ENCODE results near the gene PARD6G. TPM values are rescaled to one million over a fixed set of nuclear protein-coding genes. Genes with fewer than 3 reads are reported as not detected.

PARD6G gene
- polyA plus RNA-seq, 1 of the 3 experiments (the other 2 are of a cell fraction), result 4.3 TPM

DNA sequence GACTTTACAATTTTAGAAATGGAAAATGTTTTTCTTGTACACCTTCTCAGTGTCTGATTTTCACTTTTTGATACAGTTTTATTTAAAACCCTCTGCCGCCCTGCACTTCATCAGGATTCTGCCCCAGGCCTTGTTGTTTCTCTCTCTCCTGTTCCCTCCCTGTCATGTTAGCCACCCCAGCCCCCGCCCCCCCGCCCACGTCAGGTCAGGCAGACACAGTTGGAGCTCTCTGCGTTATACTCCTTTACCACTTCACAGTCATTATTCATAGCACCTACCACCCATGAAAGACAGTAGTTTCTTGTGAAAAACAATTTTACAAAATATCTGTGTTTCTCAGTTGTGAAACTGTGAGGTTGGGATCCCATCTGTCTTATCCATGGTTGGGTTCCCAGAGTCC is 116.8 kb downstream of the PARD6G start:
- Histone ChIP-seq H3F3A (replicated peaks; ENCODE audit: insufficient read depth) (peaks cover 8% of the 10 kb centered on the region), H3K4me1 (ENCODE audit: control insufficient read depth in 1 of 2, insufficient read depth in 2 of 2, low read depth in 1 of 2, low read length in 1 of 2) (peaks cover 3 to 4% of the 10 kb centered on the region in 2 experiments; a peak in 1 of 4 replicates), H3K27ac (ENCODE audit: low read depth in 2 of 2, low read length in 1 of 2) (no peak overlapping the region; a peak in 1 of 4 replicates), H2AFZ (ENCODE audit: low read depth) (no peak overlapping the region), H3K4me2 (no peak overlapping the region), H3K9me3 (no peaks in the 10 kb centered on the region), H3K79me2 (ENCODE audit: insufficient read depth) (peaks cover 85% of the 10 kb centered on the region), H4K20me1 (ENCODE audit: insufficient read depth) (peaks cover 38% of the 10 kb centered on the region), H3K4me3 (ENCODE audit: low read depth in 2 of 2, low read length in 1 of 2) (no peak overlapping the region), H3K36me3 (replicated peaks in 1 of 2; ENCODE audit: control insufficient read depth in 1 of 2, insufficient read depth in 2 of 2, low read length in 1 of 2) (peaks cover 32 to 48% of the 10 kb centered on the region in 2 experiments), H3K9ac (no peak overlapping the region), H3K9me2 (no peaks in the 10 kb centered on the region), H3K27me3 (ENCODE audit: insufficient read depth) (no peaks in the 10 kb centered on the region)
- 83% methylated on average over 5 of the region's 5 CpGs for WGBS (ENCODE audit: low lambda C conversion rate)
- no peak for TF ChIP-seq SMC3 (IDR thresholded peaks at IDR 0.05; ENCODE audit: low read depth, low read length)
- TF ChIP-seq, protein P1, sequence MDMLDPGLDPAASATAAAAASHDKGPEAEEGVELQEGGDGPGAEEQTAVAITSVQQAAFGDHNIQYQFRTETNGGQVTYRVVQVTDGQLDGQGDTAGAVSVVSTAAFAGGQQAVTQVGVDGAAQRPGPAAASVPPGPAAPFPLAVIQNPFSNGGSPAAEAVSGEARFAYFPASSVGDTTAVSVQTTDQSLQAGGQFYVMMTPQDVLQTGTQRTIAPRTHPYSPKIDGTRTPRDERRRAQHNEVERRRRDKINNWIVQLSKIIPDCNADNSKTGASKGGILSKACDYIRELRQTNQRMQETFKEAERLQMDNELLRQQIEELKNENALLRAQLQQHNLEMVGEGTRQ (IDR thresholded peaks at IDR 0.05; ENCODE audit: borderline replicate concordance, low read depth, low read length), result no peak
- TF ChIP-seq NRF1 (IDR thresholded peaks at IDR 0.05; ENCODE audit: low read depth, low read length), result no peak
- TF ChIP-seq, protein P2, sequence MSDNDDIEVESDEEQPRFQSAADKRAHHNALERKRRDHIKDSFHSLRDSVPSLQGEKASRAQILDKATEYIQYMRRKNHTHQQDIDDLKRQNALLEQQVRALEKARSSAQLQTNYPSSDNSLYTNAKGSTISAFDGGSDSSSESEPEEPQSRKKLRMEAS (IDR thresholded peaks at IDR 0.05; ENCODE audit: low read depth), result no peak
- TF ChIP-seq RCOR1 (IDR thresholded peaks at IDR 0.05; ENCODE audit: low read length), result no peak
- TF ChIP-seq ELF1 (IDR thresholded peaks at IDR 0.05), result no peak
- TF ChIP-seq RFX5 (IDR thresholded peaks at IDR 0.05; ENCODE audit: low read length), result no peak
- TF ChIP-seq JUND (IDR thresholded peaks at IDR 0.05), result no peak
- TF ChIP-seq FOSL2 (IDR thresholded peaks at IDR 0.05; ENCODE audit: borderline replicate concordance, low read depth), result no peak
- TF ChIP-seq, protein P3, sequence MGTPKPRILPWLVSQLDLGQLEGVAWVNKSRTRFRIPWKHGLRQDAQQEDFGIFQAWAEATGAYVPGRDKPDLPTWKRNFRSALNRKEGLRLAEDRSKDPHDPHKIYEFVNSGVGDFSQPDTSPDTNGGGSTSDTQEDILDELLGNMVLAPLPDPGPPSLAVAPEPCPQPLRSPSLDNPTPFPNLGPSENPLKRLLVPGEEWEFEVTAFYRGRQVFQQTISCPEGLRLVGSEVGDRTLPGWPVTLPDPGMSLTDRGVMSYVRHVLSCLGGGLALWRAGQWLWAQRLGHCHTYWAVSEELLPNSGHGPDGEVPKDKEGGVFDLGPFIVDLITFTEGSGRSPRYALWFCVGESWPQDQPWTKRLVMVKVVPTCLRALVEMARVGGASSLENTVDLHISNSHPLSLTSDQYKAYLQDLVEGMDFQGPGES (IDR thresholded peaks at IDR 0.05; ENCODE audit: low read depth, low read length), result no peak
- TF ChIP-seq MXI1 (IDR thresholded peaks at IDR 0.05; ENCODE audit: low read depth, low read length), result no peak
- no peak for TF ChIP-seq MEF2A (IDR thresholded peaks at IDR 0.05; ENCODE audit: borderline replicate concordance, low read depth)
- TF ChIP-seq, protein P4, sequence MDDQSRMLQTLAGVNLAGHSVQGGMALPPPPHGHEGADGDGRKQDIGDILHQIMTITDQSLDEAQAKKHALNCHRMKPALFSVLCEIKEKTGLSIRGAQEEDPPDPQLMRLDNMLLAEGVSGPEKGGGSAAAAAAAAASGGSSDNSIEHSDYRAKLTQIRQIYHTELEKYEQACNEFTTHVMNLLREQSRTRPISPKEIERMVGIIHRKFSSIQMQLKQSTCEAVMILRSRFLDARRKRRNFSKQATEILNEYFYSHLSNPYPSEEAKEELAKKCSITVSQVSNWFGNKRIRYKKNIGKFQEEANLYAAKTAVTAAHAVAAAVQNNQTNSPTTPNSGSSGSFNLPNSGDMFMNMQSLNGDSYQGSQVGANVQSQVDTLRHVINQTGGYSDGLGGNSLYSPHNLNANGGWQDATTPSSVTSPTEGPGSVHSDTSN (IDR thresholded peaks at IDR 0.05), result no peak
- no peak for TF ChIP-seq POLR2AphosphoS5 (IDR thresholded peaks at IDR 0.05; ENCODE audit: low read depth, low read length)
- TF ChIP-seq, protein P5, sequence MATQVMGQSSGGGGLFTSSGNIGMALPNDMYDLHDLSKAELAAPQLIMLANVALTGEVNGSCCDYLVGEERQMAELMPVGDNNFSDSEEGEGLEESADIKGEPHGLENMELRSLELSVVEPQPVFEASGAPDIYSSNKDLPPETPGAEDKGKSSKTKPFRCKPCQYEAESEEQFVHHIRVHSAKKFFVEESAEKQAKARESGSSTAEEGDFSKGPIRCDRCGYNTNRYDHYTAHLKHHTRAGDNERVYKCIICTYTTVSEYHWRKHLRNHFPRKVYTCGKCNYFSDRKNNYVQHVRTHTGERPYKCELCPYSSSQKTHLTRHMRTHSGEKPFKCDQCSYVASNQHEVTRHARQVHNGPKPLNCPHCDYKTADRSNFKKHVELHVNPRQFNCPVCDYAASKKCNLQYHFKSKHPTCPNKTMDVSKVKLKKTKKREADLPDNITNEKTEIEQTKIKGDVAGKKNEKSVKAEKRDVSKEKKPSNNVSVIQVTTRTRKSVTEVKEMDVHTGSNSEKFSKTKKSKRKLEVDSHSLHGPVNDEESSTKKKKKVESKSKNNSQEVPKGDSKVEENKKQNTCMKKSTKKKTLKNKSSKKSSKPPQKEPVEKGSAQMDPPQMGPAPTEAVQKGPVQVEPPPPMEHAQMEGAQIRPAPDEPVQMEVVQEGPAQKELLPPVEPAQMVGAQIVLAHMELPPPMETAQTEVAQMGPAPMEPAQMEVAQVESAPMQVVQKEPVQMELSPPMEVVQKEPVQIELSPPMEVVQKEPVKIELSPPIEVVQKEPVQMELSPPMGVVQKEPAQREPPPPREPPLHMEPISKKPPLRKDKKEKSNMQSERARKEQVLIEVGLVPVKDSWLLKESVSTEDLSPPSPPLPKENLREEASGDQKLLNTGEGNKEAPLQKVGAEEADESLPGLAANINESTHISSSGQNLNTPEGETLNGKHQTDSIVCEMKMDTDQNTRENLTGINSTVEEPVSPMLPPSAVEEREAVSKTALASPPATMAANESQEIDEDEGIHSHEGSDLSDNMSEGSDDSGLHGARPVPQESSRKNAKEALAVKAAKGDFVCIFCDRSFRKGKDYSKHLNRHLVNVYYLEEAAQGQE (IDR thresholded peaks at IDR 0.05; ENCODE audit: low read depth, low read length), result no peak
- TF ChIP-seq EP300 (IDR thresholded peaks at IDR 0.05; ENCODE audit: borderline replicate concordance in 1 of 2, low read depth in 1 of 2, low read length in 1 of 2), result no peak
- no peak for TF ChIP-seq FOXM1 (IDR thresholded peaks at IDR 0.05; ENCODE audit: low read depth)
- TF ChIP-seq TAF1 (IDR thresholded peaks at IDR 0.05; ENCODE audit: borderline replicate concordance, low read depth, low read length), result no peak
- ChIA-PET CTCF (interaction anchor here (0.8 to 2.5 kb wide), 2 partner anchors 10 to 27 kb away, joined by 3 to 8 read pairs; no protein-coding TSS in a partner anchor), POLR2A (no interaction called here)
- no peak for DNase-seq

Measured in SK-N-SH (cell line).